Mesenchymal stem cell (in vitro differentiated cells and primary cell): ENCODE measurements around the gene IL10.
A peak's percentile ranks its signal among the peaks of the same experiment; 100 is the strongest.

Experiments
- DNase-seq: peaks from one replicate; pipeline ENCODE4 v3.0.0-alpha.2; 2013
- H2AFZ ChIP-seq: one replicate; pipeline ENCODE4 v1.6.1; 2013; ENCODE audit warnings: low read depth, mild to moderate bottlenecking, control low read depth, inconsistent platforms, low read length, moderate library complexity
- H2AK5ac ChIP-seq: 2 replicates; pipeline ENCODE4 v1.6.1; 2013; ENCODE audit warnings: low read length, moderate library complexity, mild to moderate bottlenecking, inconsistent platforms; ENCODE audit not compliant: severe bottlenecking
- H2BK120ac ChIP-seq: one replicate; pipeline ENCODE4 v1.6.1; 2013; ENCODE audit warnings: low read depth, mild to moderate bottlenecking, inconsistent platforms, low read length, moderate library complexity
- H2BK12ac ChIP-seq, 2 experiments: one replicate each; pipeline ENCODE4 v1.6.1; 2013; ENCODE audit warnings: inconsistent platforms in 2 of 2, low read length in 2 of 2, mild to moderate bottlenecking in 2 of 2, moderate library complexity in 2 of 2, control low read depth in 1 of 2
- H2BK15ac ChIP-seq: one replicate; pipeline ENCODE4 v1.6.1; 2013; ENCODE audit warnings: mild to moderate bottlenecking, low read depth, inconsistent platforms; ENCODE audit not compliant: poor library complexity, severe bottlenecking
- H2BK5ac ChIP-seq: 2 replicates; pipeline ENCODE4 v1.6.1; 2013; ENCODE audit warnings: low read depth, mild to moderate bottlenecking, low read length, control low read depth, inconsistent platforms; ENCODE audit not compliant: poor library complexity, severe bottlenecking
- H3K14ac ChIP-seq, 2 experiments: one replicate each; pipeline ENCODE4 v1.6.1; 2013; ENCODE audit warnings: inconsistent platforms in 2 of 2, low read length in 2 of 2, control low read depth in 1 of 2, mild to moderate bottlenecking in 1 of 2, moderate library complexity in 1 of 2
- H3K18ac ChIP-seq, 2 experiments: one replicate each; pipeline ENCODE4 v1.6.1; 2013; ENCODE audit warnings: inconsistent platforms in 2 of 2, low read length in 2 of 2, control low read depth in 1 of 2, low read depth in 1 of 2, mild to moderate bottlenecking in 1 of 2
- H3K23ac ChIP-seq, 2 experiments: one replicate each; pipeline ENCODE4 v1.6.1; 2013; ENCODE audit warnings: inconsistent platforms in 2 of 2, low read length in 2 of 2, mild to moderate bottlenecking in 2 of 2, moderate library complexity in 2 of 2, control low read depth in 1 of 2
- H3K27ac ChIP-seq: 2 replicates; pipeline ENCODE4 v1.5.1; 2013; ENCODE audit warnings: mild to moderate bottlenecking, moderate library complexity, low read length, control low read depth, inconsistent platforms; ENCODE audit not compliant: poor library complexity, severe bottlenecking
- H3K27me3 ChIP-seq, 2 experiments: 2 replicates each; pipeline versions ENCODE4 v1.6.1 to v1.7.0; 2013; ENCODE audit warnings: low read length in 2 of 2, mild to moderate bottlenecking in 2 of 2, moderate library complexity in 2 of 2, control low read depth in 1 of 2, inconsistent platforms in 1 of 2; ENCODE audit not compliant: control insufficient read depth in 1 of 2, insufficient read depth in 1 of 2
- H3K36me3 ChIP-seq, 2 experiments: 2 replicates each; pipeline versions ENCODE4 v1.6.1 to v1.7.0; 2013; ENCODE audit warnings: low read length in 2 of 2, control low read depth in 1 of 2, inconsistent platforms in 1 of 2, low read depth in 1 of 2, mild to moderate bottlenecking in 1 of 2; ENCODE audit not compliant: insufficient read depth in 2 of 2, control insufficient read depth in 1 of 2
- H3K4ac ChIP-seq, 2 experiments: one replicate each; pipeline ENCODE4 v1.6.1; 2013; ENCODE audit warnings: inconsistent platforms in 2 of 2, low read length in 2 of 2, mild to moderate bottlenecking in 2 of 2, moderate library complexity in 2 of 2, control low read depth in 1 of 2, low read depth in 1 of 2
- H3K4me1 ChIP-seq: 2 replicates; pipeline ENCODE4 v1.6.1; 2013; ENCODE audit warnings: low read depth, low read length, control low read depth; ENCODE audit not compliant: control insufficient read depth, insufficient read depth
- H3K4me2 ChIP-seq: 2 replicates; pipeline ENCODE4 v1.6.1; 2013; ENCODE audit warnings: low read length, mild to moderate bottlenecking, inconsistent platforms; ENCODE audit not compliant: poor library complexity, severe bottlenecking
- H3K4me3 ChIP-seq, 2 experiments: 2 replicates each; pipeline versions ENCODE4 v1.5.1 to v1.7.0; 2013; ENCODE audit warnings: low read length in 2 of 2, mild to moderate bottlenecking in 2 of 2, control low read depth in 1 of 2, low read depth in 1 of 2; ENCODE audit not compliant: insufficient read depth in 1 of 2
- H3K79me1 ChIP-seq: replicated peaks from 2 replicates; pipeline ENCODE4 v1.6.1; 2013; ENCODE audit warnings: mild to moderate bottlenecking, control low read depth, low read length, inconsistent platforms; ENCODE audit not compliant: poor library complexity, severe bottlenecking
- H3K9ac ChIP-seq: 2 replicates; pipeline ENCODE4 v1.7.0; 2013; ENCODE audit warnings: mild to moderate bottlenecking, low read length, moderate library complexity
- H3K9me3 ChIP-seq: 2 replicates; pipeline ENCODE4 v1.7.0; 2013; ENCODE audit warnings: mild to moderate bottlenecking, low read length; ENCODE audit not compliant: control insufficient read depth
- H4K8ac ChIP-seq: one replicate; pipeline ENCODE4 v1.6.1; 2013; ENCODE audit warnings: inconsistent platforms, mild to moderate bottlenecking, low read length, moderate library complexity
- H4K91ac ChIP-seq: one replicate; pipeline ENCODE4 v1.6.1; 2013; ENCODE audit warnings: mild to moderate bottlenecking, low read length, inconsistent platforms
- WGBS: methylation state at CpG from one replicate; pipeline ENCODE4 v1.1.7; 2013; ENCODE audit warnings: mixed read lengths; 5-methylcytosine and 5-hydroxymethylcytosine counted together

Gene IL10

GRCh38 chr1:206729507-206729906 lies 42.8 kb downstream of the IL10 start:
- no peak overlapping the region for H3K4me2 ChIP-seq
- peaks cover 46% of the 10 kb centered on the region for H3K79me1 ChIP-seq
- no peak for DNase-seq
- H3K4ac ChIP-seq, result no peak overlapping the region
- no peak overlapping the region for H2BK12ac ChIP-seq
- H3K14ac ChIP-seq, result no peak overlapping the region
- no peaks in the 10 kb centered on the region for H3K27me3 ChIP-seq
- no peak overlapping the region for H3K18ac ChIP-seq
- peaks cover 56 to 58% of the 10 kb centered on the region in 2 experiments for H3K36me3 ChIP-seq
- WGBS, result 98% methylated on average over 3 of the region's 3 CpGs
- H3K27ac ChIP-seq, result no peak overlapping the region
- H2BK120ac ChIP-seq, result no peak overlapping the region
- no peak overlapping the region for H2BK15ac ChIP-seq
- H2AK5ac ChIP-seq, result no peak overlapping the region
- H4K8ac ChIP-seq, result no peak overlapping the region
- H3K9ac ChIP-seq, result no peak overlapping the region
- H3K4me3 ChIP-seq, result no peak overlapping the region
- H4K91ac ChIP-seq, result no peak overlapping the region
- H2BK5ac ChIP-seq, result no peak overlapping the region
- no peak overlapping the region for H3K23ac ChIP-seq
- peaks cover 12% of the 10 kb centered on the region for H3K4me1 ChIP-seq
- H3K9me3 ChIP-seq, result no peaks in the 10 kb centered on the region
- no peak overlapping the region for H2AFZ ChIP-seq

- Histone ChIP-seq H4K91ac (no peak overlapping the region), H2AK5ac (no peak overlapping the region), H3K4me3 (no peak overlapping the region), H4K8ac (no peak overlapping the region), H3K4ac (no peak overlapping the region), H3K23ac (no peak overlapping the region), H3K18ac (no peak overlapping the region), H2BK120ac (no peak overlapping the region), H3K4me1 (peaks cover 15% of the 10 kb centered on the region), H3K4me2 (no peak overlapping the region), H3K27me3 (no peaks in the 10 kb centered on the region), H3K9me3 (no peaks in the 10 kb centered on the region), H3K9ac (no peak overlapping the region), H3K36me3 (peaks cover 51 to 55% of the 10 kb centered on the region in 2 experiments), H2BK15ac (no peak overlapping the region), H2BK12ac (no peak overlapping the region), H3K79me1 (peaks cover 42% of the 10 kb centered on the region), H2AFZ (no peak overlapping the region), H2BK5ac (no peak overlapping the region), H3K27ac (no peak overlapping the region), H3K14ac (no peak overlapping the region)
- no peak for DNase-seq
- 97% methylated on average over 6 of the region's 6 CpGs for WGBS
These were observed 43.2 kb downstream of the IL10 start for GRCh38 chr1:206729050-206729449.

GRCh38 chr1:206728697-206728987 lies 43.7 kb downstream of the IL10 start:
- no peak overlapping the region for H3K4ac ChIP-seq
- no peak overlapping the region for H2BK5ac ChIP-seq
- H3K79me1 ChIP-seq, result peaks cover 38% of the 10 kb centered on the region
- no peaks in the 10 kb centered on the region for H3K9me3 ChIP-seq
- no peak overlapping the region for H3K18ac ChIP-seq
- H2AK5ac ChIP-seq, result no peak overlapping the region
- no peak overlapping the region for H4K91ac ChIP-seq
- H3K4me1 ChIP-seq, result peaks cover 15% of the 10 kb centered on the region
- H4K8ac ChIP-seq, result peak overlapping the region; percentile 33
- no peak overlapping the region for H2BK15ac ChIP-seq
- no peak overlapping the region for H3K4me2 ChIP-seq
- no peak overlapping the region for H2BK120ac ChIP-seq
- no peak for DNase-seq
- H2AFZ ChIP-seq, result no peak overlapping the region
- no peak overlapping the region for H3K4me3 ChIP-seq
- no peak overlapping the region for H3K23ac ChIP-seq
- no peak overlapping the region for H3K14ac ChIP-seq
- H3K36me3 ChIP-seq, result peaks cover 47 to 51% of the 10 kb centered on the region in 2 experiments
- 98% methylated on average over 8 of the region's 9 CpGs for WGBS
- H3K27ac ChIP-seq, result no peak overlapping the region
- H3K27me3 ChIP-seq, result no peaks in the 10 kb centered on the region
- H2BK12ac ChIP-seq, result no peak overlapping the region
- no peak overlapping the region for H3K9ac ChIP-seq

DNA sequence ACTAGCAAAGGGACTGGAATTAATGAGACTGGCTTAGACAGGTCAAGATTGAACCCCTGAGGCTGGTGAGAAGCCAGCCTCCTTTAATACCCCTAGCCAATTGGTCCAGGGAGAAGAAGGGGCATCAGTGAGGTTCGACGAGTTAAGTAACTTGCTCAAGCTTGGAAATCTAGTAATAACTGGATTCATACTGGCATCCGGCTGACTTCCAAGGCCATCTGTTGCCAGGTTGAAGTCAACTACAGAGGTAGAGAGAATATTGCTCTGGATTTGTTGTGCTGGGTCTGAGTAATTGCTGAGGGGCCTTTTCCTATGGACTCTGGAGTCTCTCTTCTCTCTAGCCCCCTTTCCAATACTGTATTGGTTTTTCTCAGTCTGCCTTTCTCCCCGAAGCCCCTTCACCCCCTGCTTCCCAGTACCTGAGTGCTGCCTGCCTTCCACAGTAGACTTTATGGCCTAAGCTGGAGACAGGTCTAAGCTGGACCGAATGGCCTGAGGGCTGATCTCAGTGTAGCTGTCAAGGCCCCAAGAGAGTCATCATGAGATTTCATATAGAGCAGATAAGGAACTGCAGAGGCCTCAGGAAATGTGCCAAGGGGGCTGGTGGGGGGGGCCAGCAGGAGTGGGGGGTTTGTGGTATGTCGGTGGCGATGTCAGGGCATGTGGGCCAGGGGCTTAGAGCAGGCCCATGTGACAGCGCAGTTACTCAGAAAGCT lies 44.2 kb downstream of the IL10 start:
- Histone ChIP-seq H2BK15ac (no peak overlapping the region), H4K8ac (no peak overlapping the region), H3K27ac (no peak overlapping the region), H3K27me3 (no peaks in the 10 kb centered on the region), H3K4me2 (no peak overlapping the region), H3K9ac (no peak overlapping the region), H3K14ac (no peak overlapping the region), H2BK120ac (no peak overlapping the region), H3K36me3 (peaks cover 43 to 47% of the 10 kb centered on the region in 2 experiments), H3K79me1 (peaks cover 37% of the 10 kb centered on the region), H3K23ac (no peak overlapping the region), H2BK12ac (no peak overlapping the region), H3K4me1 (peaks cover 18% of the 10 kb centered on the region), H3K4ac (no peak overlapping the region), H3K4me3 (no peak overlapping the region), H2AFZ (no peak overlapping the region), H3K18ac (no peak overlapping the region), H2BK5ac (no peak overlapping the region), H4K91ac (no peak overlapping the region), H2AK5ac (no peak overlapping the region), H3K9me3 (no peaks in the 10 kb centered on the region)
- WGBS, result 92% methylated on average over 8 of the region's 8 CpGs
- no peak for DNase-seq
